Measurements from ENCODE around the gene MAD2L1BP. TPM values are rescaled to one million over a fixed set of nuclear protein-coding genes. Genes with fewer than 3 reads are reported as not detected.

Gene MAD2L1BP
- total and polyA plus RNA-seq, 2 donors (not counting 3 experiments of a cell fraction or from before 2014, with no cell fraction given): 32.3 to 62.0 TPM

GRCh38 chr6:43678341-43678740 is 42.7 kb downstream of the MAD2L1BP start:
- Histone ChIP-seq H3K4me2 (ENCODE audit: insufficient read depth, low read length) (no peak overlapping the region), H3K9me1 (replicated peaks; ENCODE audit: control insufficient read depth, extremely low read depth, insufficient read depth, low read length) (no peaks in the 10 kb centered on the region), H3K27ac (ENCODE audit: insufficient read depth, low read depth, low read length) (no peak overlapping the region), H3K79me2 (ENCODE audit: control insufficient read depth, insufficient read depth, low read length) (peaks cover 18% of the 10 kb centered on the region), H3K9me3 (replicated peaks; ENCODE audit: control insufficient read depth, insufficient read depth, low read length) (no peaks in the 10 kb centered on the region), H3K4me1 (ENCODE audit: control insufficient read depth, extremely low read depth, insufficient read depth, low read length) (no peaks in the 10 kb centered on the region), H4K20me1 (replicated peaks; ENCODE audit: control insufficient read depth, extremely low read depth, insufficient read depth, low read length) (no peaks in the 10 kb centered on the region), H3K27me3 (ENCODE audit: control insufficient read depth in 2 of 2, insufficient read depth in 2 of 2, low read length in 2 of 2) (no peaks in the 10 kb centered on the region), H3K9ac (replicated peaks; ENCODE audit: extremely low read depth, insufficient read depth, low read length) (no peak overlapping the region), H2AFZ (ENCODE audit: low read depth, low read length) (no peak overlapping the region), H3K4me3 (replicated peaks in 1 of 3; ENCODE audit: insufficient read depth in 1 of 3, low read depth in 1 of 3, low read length in 3 of 3) (no peak overlapping the region), H3K36me3 (ENCODE audit: control insufficient read depth in 2 of 2, extremely low read depth in 1 of 2, insufficient read depth in 2 of 2, low read length in 2 of 2) (peaks cover 9 to 43% of the 10 kb centered on the region in 2 experiments)
- intact Hi-C loops (cut with micrococcal nuclease): no loop called here
- ChIA-PET POLR2A (interaction anchor here (0.6 kb wide), 1 partner anchor 896 kb away, joined by 4 read pairs; the partner anchor contains the start of gene BICRAL), CTCF (interaction anchor here (7.7 kb wide), 1 partner anchor 10 kb away, joined by 49 read pairs; no protein-coding TSS in a partner anchor)
- BruUV-seq (replicated peaks): no TSS peak
- dilution Hi-C loops (cut with MboI; ENCODE audit: extremely low pct_ligation_motif_present, low sequenced_read_pairs): no loop called here
- no peak for TF ChIP-seq JUN (IDR thresholded peaks at IDR 0.05; ENCODE audit: borderline replicate concordance, insufficient read depth, insufficient read length, low read depth)
- TF ChIP-seq POLR2AphosphoS5 (IDR thresholded peaks at IDR 0.05; ENCODE audit: insufficient read depth, low read depth, low read length): no peak
- no peak for TF ChIP-seq EZH2 (IDR thresholded peaks at IDR 0.05; ENCODE audit: borderline replicate concordance, low read depth, low read length, severe bottlenecking)
- TF ChIP-seq FOS (IDR thresholded peaks at IDR 0.05; ENCODE audit: borderline replicate concordance, insufficient read depth, low read length): no peak
- no peak for TF ChIP-seq POLR2A (IDR thresholded peaks at IDR 0.05; ENCODE audit: low read depth, low read length)
- no peak for TF ChIP-seq MAX (IDR thresholded peaks at IDR 0.05; ENCODE audit: insufficient read depth, insufficient read length)
- no peak for TF ChIP-seq GATA2 (IDR thresholded peaks at IDR 0.05; ENCODE audit: insufficient read depth, insufficient read length, low read depth, low read length)
- no peak for TF ChIP-seq CTCF (IDR thresholded peaks at IDR 0.05; ENCODE audit: extremely low read depth in 1 of 2, insufficient read depth in 1 of 2, low read depth in 1 of 2, low read length in 2 of 2)
- no peak for TF ChIP-seq MYC (IDR thresholded peaks at IDR 0.05; ENCODE audit: low read depth, low read length)
- FAIRE-seq: no peak
- no peak for DNase-seq (ENCODE audit: low read depth, low spot score)
